ENCODE data around the gene ELOVL5.

- TF ChIP-seq EP300 (IDR thresholded peaks at IDR 0.05; ENCODE audit: borderline replicate concordance in 1 of 2, low read depth in 1 of 2, low read length in 1 of 2), result no peak
- no peak for TF ChIP-seq YY1 (IDR thresholded peaks at IDR 0.05; ENCODE audit: low read depth)
- TF ChIP-seq CTCF (IDR thresholded peaks at IDR 0.05), result no peak
- TF ChIP-seq RAD21 (IDR thresholded peaks at IDR 0.05; ENCODE audit: low read length), result no peak
- TF ChIP-seq MXI1 (IDR thresholded peaks at IDR 0.05; ENCODE audit: low read depth, low read length), result no peak
- no peak for TF ChIP-seq FOXM1 (IDR thresholded peaks at IDR 0.05; ENCODE audit: low read depth)
Observed at GRCh38 chr6:53239526-53239925, 109.2 kb downstream of the ELOVL5 start.

Data from SK-N-SH (cell line).